Measurements from ENCODE around the gene GPR78.
"Not testable (repeated sequence)": the region's sequence is repeated elsewhere in the genome, so short reads cannot be mapped to it uniquely, and the experiment has no call there.

GPR78 gene

DNA sequence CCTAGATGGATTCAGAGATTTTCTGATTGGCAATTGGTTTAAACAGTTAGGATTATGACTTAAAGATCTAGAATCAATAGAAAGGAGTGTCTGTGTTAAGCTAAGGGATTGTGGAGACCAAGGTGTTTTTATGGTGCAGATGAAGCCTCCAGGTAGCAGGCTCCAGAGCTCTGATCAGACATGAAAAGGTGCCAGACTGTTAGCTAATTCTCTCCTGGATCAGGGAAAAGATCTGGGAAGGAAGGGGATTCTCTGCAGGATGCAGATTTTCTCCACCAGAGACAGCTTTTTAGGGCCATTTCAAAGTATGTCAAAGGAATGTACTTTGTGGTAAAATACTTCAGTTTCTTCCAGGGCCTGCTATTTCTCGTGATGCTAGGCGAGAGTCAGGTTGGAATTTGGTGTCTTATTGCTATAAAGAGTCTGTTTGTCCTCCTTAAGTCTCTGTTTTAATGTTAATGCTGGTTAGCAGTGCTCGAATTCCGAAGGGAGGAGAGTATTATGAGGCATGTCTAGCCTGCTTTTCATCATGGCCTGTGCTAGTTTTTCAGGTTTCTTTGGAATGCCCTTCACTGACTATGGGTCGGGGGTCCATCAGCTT lies 12.0 kb upstream of the GPR78 start:
- TF ChIP-seq POLR2AphosphoS5 (IDR thresholded peaks at IDR 0.05; ENCODE audit: borderline replicate concordance, low read depth, low read length) (no peak), EZH2 (IDR thresholded peaks at IDR 0.05) (no peak), FOXP2 (optimal IDR thresholded peaks at IDR 0.05; ENCODE audit: control extremely low read depth, extremely low read length, insufficient read depth) (no peak)
- Histone ChIP-seq H3K9ac (ENCODE audit: insufficient read length) (no peak overlapping the region), H3K9me3 (ENCODE audit: low read depth, low read length) (no peaks in the 10 kb centered on the region), H3K36me3 (ENCODE audit: insufficient read depth, low read length) (no peaks in the 10 kb centered on the region), H3K4me3 (no peak overlapping the region), H3K27ac (no peak overlapping the region)
- no peak for DNase-seq (ENCODE audit: low read depth, low spot score)

DNA sequence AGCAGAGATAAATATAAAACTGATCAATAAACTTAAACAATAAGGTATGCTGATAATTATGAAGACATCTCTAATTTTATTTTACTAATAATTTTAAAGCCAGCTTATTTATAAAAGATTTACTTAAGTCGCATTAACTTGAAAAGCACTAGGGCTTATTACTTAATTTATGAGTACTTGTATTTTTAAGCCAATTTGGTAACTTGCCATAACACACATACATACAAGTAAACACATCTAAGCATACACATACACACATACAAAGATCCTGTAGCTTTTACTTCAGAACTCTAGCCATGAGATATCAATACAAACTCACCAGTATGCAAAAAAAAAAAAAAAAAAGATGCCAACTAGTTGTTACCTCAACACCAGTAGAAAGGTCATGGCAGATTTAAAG lies 10.0 kb upstream of the GPR78 start:
- Histone ChIP-seq H3K4me3 (no peak overlapping the region), H3K36me3 (ENCODE audit: insufficient read depth, low read length) (no peaks in the 10 kb centered on the region), H3K27ac (no peak overlapping the region), H3K9me3 (ENCODE audit: low read depth, low read length) (no peaks in the 10 kb centered on the region), H3K9ac (ENCODE audit: insufficient read length) (no peak overlapping the region)
- no peak for DNase-seq (ENCODE audit: low read depth, low spot score)
- TF ChIP-seq EZH2 (IDR thresholded peaks at IDR 0.05): no peak
- no peak for TF ChIP-seq FOXP2 (optimal IDR thresholded peaks at IDR 0.05; ENCODE audit: control extremely low read depth, extremely low read length, insufficient read depth)
- no peak for TF ChIP-seq POLR2AphosphoS5 (IDR thresholded peaks at IDR 0.05; ENCODE audit: borderline replicate concordance, low read depth, low read length)

DNA sequence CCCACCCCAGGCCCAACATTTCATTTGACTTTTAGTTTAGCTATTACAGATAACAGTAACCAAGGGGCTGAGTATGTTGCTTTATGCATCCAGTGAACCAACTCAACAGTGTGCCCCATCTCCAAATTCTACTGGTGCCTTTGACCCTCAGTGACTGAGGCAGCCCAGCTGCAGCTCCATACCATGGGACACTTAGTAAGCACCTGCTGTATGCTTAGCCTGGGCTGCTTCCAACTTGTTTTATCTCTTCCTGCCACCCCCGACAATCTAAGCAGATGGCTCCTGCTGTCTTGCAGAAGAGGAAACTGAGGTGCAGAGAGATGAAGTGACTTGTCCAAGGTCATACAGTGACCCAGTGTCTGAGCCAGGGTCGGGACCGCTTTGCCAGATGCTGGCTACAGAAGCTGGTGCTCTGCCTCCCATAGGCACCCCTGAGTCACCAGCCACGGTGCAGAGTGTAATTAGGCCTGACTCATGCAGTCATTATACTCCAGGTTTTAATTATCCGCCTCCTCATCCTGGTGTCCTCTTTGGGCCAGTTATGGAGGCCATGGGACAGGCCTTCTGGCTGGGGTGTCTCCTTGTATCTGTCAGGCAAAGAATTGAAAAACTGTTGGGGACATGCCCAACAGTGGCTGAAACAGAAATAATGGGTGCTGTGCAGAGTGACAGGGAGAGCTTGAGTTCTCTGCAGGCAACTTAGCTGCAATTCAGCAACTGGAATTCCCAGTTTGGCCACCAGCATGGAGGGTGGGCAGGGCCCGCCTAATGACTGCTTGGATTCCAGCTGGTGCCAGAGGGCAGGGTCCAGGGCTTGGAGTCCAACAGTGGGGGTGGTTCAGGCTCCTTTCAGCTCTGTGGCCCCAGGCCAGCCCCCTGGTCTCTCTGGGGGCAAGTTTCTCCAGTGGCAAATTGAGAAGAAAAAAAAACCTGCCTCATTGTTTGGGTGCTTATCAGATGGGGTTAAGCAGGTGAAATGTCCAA lies 8.2 kb upstream of the GPR78 start:
- Histone ChIP-seq H3K9me3 (ENCODE audit: low read depth, low read length) (no peaks in the 10 kb centered on the region), H3K4me3 (no peak overlapping the region), H3K36me3 (ENCODE audit: insufficient read depth, low read length) (no peaks in the 10 kb centered on the region), H3K27ac (no peak overlapping the region), H3K9ac (ENCODE audit: insufficient read length) (no peak overlapping the region)
- TF ChIP-seq POLR2AphosphoS5 (IDR thresholded peaks at IDR 0.05; ENCODE audit: borderline replicate concordance, low read depth, low read length): no peak
- no peak for TF ChIP-seq FOXP2 (optimal IDR thresholded peaks at IDR 0.05; ENCODE audit: control extremely low read depth, extremely low read length, insufficient read depth)
- TF ChIP-seq EZH2 (IDR thresholded peaks at IDR 0.05): no peak
- no peak for DNase-seq (ENCODE audit: low read depth, low spot score)

DNA sequence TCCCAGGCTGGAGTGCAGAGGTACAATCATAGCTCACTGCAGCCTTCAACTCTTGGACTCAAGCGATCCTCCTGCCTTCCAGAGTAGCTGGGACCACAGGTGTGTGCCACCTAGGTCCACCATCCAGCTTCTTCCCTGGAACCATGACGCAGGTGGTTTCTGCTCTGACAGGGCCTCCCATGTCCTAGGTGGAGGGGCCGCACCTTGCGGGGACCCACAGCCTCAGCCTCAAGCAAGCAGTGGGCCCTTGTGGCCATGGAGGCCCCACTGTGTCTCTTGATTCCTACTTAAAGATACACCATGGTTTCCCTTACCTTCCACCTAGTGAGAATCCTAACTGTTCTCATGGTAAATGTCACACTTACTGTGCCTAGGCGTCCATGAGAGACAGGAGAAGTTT lies 6.9 kb upstream of the GPR78 start:
- Histone ChIP-seq H3K4me3 (no peak overlapping the region), H3K36me3 (ENCODE audit: insufficient read depth, low read length) (no peaks in the 10 kb centered on the region), H3K9me3 (ENCODE audit: low read depth, low read length) (no peaks in the 10 kb centered on the region), H3K9ac (ENCODE audit: insufficient read length) (no peak overlapping the region), H3K27ac (no peak overlapping the region)
- TF ChIP-seq FOXP2 (optimal IDR thresholded peaks at IDR 0.05; ENCODE audit: control extremely low read depth, extremely low read length, insufficient read depth): no peak
- TF ChIP-seq POLR2AphosphoS5 (IDR thresholded peaks at IDR 0.05; ENCODE audit: borderline replicate concordance, low read depth, low read length): no peak
- TF ChIP-seq EZH2 (IDR thresholded peaks at IDR 0.05): no peak
- DNase-seq (ENCODE audit: low read depth, low spot score): no peak

DNA sequence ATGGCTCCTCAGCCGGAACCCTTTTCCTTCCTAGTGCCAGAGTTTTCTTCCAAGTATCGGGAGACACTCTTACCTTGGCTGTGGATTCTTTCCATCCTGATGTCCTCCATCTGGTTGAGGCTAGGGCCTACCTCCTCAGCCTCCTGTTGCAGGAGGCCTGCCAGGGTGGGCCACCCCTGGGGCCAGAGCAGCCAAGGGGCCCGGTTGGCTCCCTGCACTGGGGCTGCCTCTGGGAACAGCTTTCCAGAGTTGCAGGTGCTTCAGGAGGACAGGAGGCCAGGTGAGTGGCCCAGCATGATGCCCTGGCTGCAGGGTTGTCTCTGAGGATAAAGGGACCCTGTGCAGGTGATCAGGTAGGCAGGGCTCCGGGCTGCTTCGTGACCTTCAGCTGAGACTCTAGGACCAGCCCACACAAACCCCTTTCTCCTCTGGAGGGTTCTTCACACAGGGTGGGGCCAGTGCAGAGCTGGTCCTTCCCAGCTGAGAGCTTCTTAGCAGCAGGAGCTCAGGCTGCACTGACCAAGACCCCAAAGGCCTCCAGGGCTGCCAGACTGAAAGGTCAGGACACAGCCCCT lies 5.3 kb upstream of the GPR78 start:
- H3K27ac ChIP-seq: no peak overlapping the region
- H3K9ac ChIP-seq (ENCODE audit: insufficient read length): no peak overlapping the region
- H3K4me3 ChIP-seq: no peak overlapping the region
- H3K36me3 ChIP-seq (ENCODE audit: insufficient read depth, low read length): no peaks in the 10 kb centered on the region
- no peaks in the 10 kb centered on the region for H3K9me3 ChIP-seq (ENCODE audit: low read depth, low read length)
- no peak for TF ChIP-seq EZH2 (IDR thresholded peaks at IDR 0.05)
- no peak for TF ChIP-seq FOXP2 (optimal IDR thresholded peaks at IDR 0.05; ENCODE audit: control extremely low read depth, extremely low read length, insufficient read depth)
- TF ChIP-seq POLR2AphosphoS5 (IDR thresholded peaks at IDR 0.05; ENCODE audit: borderline replicate concordance, low read depth, low read length): no peak
- no peak for DNase-seq (ENCODE audit: low read depth, low spot score)

DNA sequence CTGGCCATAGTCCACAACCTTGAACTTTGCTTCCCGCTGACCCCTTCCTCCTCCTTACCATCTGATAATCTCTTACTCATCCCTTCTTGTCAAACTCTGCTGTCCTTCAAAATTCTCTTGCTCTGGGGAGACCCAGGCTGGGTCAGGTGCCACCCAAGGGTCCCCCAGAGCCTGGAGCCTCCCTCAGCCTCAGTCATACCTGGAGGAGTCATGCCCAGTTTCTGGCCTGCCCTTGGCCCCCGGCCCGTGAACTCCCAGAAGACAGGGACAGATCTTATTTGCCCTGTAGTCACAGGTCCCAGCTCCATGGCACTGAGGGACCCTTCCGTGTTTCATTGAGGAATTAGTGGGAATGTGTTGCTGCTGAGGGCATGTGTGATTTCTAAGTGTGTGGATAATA lies 4.7 kb upstream of the GPR78 start:
- H3K27ac ChIP-seq: no peak overlapping the region
- DNase-seq (ENCODE audit: low read depth, low spot score): no peak
- no peaks in the 10 kb centered on the region for H3K36me3 ChIP-seq (ENCODE audit: insufficient read depth, low read length)
- H3K9ac ChIP-seq (ENCODE audit: insufficient read length): no peak overlapping the region
- H3K9me3 ChIP-seq (ENCODE audit: low read depth, low read length): no peaks in the 10 kb centered on the region
- no peak overlapping the region for H3K4me3 ChIP-seq
- TF ChIP-seq EZH2 (IDR thresholded peaks at IDR 0.05) (no peak), POLR2AphosphoS5 (IDR thresholded peaks at IDR 0.05; ENCODE audit: borderline replicate concordance, low read depth, low read length) (no peak), FOXP2 (optimal IDR thresholded peaks at IDR 0.05; ENCODE audit: control extremely low read depth, extremely low read length, insufficient read depth) (no peak)

DNA sequence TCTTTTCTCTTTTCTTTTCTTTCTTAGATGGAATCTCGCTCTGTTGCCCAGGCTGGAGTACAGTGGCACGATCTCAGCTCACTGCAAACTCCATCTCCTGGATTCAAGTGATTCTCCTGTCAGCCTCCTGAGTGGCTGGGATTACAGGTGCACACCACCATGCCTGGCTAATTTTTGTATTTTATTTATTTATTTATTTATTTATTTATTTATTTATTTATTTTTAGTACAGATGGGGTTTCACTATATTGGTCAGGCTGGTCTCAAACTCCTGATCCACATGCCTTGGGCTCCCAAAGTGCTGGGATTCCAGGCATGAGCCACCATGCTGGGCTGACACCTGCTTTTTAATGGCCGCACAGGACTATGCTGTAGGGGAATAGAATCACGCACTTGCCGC lies 3.6 kb upstream of the GPR78 start:
- not testable (repeated sequence) for H3K9ac ChIP-seq (ENCODE audit: insufficient read length); H3K4me3 ChIP-seq; DNase-seq (ENCODE audit: low read depth, low spot score); H3K36me3 ChIP-seq (ENCODE audit: insufficient read depth, low read length); H3K27ac ChIP-seq; H3K9me3 ChIP-seq (ENCODE audit: low read depth, low read length)

DNA sequence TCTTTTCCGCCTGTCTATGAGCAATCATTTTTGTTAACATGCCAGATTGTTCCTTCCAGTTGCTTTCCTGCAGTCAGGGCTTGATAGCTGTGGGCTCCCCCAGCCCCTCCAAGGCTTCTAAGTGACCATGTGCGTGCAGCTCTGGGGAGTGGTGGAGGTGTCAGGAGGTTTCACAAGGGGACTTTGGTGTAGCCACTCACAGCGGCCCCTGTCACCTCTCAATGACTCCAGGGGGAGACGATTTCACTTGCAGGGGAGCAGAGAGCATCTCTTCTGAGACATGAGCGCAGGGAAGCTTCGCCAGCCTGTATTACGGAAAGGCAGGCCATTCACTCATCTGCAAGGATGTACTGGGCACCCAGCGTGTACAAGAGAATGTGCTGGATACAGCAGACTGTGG lies 3.1 kb upstream of the GPR78 start:
- H3K36me3 ChIP-seq (ENCODE audit: insufficient read depth, low read length): no peaks in the 10 kb centered on the region
- TF ChIP-seq POLR2AphosphoS5 (IDR thresholded peaks at IDR 0.05; ENCODE audit: borderline replicate concordance, low read depth, low read length) (no peak), EZH2 (IDR thresholded peaks at IDR 0.05) (no peak), FOXP2 (optimal IDR thresholded peaks at IDR 0.05; ENCODE audit: control extremely low read depth, extremely low read length, insufficient read depth) (no peak)
- H3K4me3 ChIP-seq: no peak overlapping the region
- H3K9me3 ChIP-seq (ENCODE audit: low read depth, low read length): no peaks in the 10 kb centered on the region
- H3K9ac ChIP-seq (ENCODE audit: insufficient read length): no peak overlapping the region
- H3K27ac ChIP-seq: no peak overlapping the region
- DNase-seq (ENCODE audit: low read depth, low spot score): no peak
